HG02610 (cell line): ENCODE data around the gene SLC7A9.

Experiments used
- ATAC-seq: cut with Tn5 transposase; IDR thresholded peaks from one replicate; pipeline ENCODE4 v1.9.1; 2021; ENCODE audit warnings: mild to moderate bottlenecking, moderate library complexity; ENCODE audit not compliant: unreplicated experiment

The SLC7A9 gene

DNA sequence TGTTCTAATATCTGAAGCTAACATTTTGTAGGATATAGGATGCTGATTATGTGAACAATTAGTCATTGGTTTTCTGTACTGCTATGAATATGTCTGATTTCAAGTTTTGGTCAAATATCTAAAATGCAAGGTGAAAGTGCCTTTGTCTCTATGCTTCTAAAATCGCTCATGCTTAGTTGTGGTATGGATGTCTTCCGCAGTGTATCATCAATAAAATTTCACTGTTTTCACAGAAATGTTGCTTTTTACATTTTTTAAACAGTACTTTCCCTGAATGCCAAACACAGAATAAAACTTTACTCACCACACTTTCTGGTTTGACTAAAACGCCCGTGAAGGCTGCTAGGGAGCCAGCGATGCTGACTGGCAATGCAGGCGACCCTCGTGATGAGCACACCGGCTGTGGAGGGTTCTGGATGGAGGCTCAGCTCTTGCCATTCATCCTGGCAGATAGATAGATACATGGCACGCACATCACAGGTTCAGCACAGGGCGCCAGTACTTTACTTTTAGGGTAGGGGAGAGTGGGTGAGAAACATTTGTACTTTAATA, 40.1 kb downstream of the SLC7A9 start:
- no peak for ATAC-seq

DNA sequence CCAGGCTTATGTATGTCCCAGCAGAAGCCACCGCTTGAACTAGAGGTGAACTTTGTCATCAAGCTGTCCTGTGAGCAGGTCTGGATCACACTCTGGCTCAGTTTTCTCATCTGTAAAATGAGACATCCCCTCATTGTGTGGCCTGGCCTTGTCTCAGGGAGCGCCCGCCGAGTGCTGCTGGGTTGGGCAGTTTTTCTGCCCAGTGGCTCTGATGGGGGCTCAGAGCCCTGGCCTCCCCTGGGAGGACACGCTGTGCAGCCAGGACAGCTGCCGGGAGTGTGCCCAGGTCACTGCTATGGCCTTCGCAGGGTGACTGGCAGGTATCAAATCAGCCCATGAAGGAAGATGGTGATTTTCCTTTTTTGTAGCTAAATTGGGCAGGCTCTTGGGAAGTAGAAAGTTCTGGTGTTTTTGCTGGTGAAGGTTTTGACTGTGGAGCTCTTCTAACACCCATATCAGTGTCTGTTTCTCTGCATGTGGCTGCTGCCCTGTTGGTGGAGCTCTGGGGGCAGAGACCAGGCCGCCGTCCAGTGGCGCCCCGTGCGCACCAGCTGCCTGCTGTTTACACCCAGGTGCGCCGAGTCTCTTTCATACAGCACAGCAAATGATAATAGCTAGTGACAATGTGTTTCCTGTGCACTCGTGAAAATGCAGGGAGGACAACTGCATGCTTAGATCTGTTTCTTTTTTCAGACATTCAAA, 40.8 kb downstream of the SLC7A9 start:
- ATAC-seq = no peak

DNA sequence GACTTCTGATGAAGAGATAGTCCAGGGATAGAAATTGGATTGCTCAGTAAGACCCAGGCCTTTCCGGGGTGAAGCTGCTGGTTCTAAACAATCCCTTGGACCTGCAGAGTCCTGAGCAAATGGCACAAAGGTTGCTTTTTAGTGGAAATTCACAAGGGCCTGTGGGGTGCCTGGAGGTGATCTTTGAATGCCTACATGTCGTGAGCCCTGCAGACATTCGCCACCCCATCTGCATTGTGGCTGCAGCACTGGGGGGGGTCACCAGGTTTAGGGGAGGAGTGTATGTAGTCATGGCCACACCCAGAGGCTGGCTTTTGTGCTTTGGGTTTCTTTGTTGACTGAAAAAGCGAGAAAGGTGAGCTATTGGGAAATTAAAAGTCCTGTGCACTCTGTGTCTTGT, 41.4 kb downstream of the SLC7A9 start:
- no peak for ATAC-seq

DNA sequence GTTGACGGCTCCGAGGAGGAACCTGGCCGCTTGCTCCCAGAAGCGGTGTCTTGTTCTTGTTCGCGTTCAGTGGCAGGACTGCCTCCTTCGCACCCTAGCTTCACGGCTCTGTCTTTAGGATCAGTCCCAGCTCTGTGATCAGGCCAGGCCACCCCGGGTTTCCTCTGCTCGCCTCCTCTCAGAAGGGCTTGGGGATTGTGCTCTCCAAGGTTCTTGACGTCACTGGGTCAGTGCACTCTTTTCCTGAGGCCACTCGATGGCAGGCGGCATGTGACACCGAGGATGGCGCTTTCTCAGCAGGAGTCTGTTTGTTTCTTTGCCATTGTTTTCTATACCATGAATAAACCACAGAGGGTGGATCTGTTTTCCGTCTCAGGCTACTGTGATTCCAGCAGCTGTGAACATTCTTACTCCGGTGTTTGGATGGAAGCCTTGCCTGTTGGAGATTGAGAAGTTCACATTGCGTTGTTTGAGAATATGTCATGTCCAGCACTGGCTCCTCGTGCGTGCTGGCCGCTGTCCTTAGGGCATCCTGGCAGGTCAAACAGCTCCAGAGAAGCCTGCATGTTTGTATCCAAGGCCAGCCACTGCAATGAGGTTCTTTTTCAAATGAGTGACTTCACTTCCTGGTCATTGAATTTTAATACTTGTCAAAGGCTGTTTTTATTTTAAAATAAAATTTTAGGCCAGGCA, 44.5 kb downstream of the SLC7A9 start:
- ATAC-seq = no peak

DNA sequence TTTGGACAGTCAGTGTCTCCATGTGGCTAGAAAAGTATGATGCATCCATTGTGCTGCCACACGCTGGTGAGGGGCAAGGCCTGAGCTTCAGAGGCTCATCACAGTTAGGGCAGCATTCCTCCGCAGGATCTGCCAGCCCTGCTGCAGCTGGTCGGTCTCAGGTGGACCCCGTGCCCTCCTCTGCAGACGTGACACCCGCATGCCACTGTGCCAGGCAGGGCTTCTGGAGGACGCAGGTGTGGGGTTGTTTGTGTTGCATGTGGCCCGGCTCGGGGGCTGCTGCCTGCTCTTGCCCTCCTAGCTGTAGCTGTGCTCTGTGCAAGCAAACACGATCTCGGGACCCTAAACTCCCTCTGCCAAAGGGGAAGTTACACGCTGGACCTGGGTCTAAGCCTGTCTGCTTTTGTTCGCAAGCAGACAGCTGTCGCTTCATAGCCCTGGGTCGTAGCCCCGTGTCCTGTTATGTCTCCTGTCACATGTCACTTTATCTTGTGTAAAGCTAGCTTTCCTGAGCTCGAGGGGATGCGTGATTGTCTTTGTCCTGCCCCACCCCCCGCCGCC, 45.3 kb downstream of the SLC7A9 start:
- no peak for ATAC-seq

GRCh38 chr19:32823747-32824102, 45.8 kb downstream of the SLC7A9 start:
- no peak for ATAC-seq

- no peak for ATAC-seq
Measured at GRCh38 chr19:32822916-32823746, 46.4 kb downstream of the SLC7A9 start.

- peak; percentile 67 for ATAC-seq
Measured at GRCh38 chr19:32819419-32820400, 49.9 kb downstream of the SLC7A9 start.

- ATAC-seq = no peak
Measured at GRCh38 chr19:32818536-32818935, 51.0 kb downstream of the SLC7A9 start.

- no peak for ATAC-seq
Measured at GRCh38 chr19:32817569-32818476, 51.7 kb downstream of the SLC7A9 start.

DNA sequence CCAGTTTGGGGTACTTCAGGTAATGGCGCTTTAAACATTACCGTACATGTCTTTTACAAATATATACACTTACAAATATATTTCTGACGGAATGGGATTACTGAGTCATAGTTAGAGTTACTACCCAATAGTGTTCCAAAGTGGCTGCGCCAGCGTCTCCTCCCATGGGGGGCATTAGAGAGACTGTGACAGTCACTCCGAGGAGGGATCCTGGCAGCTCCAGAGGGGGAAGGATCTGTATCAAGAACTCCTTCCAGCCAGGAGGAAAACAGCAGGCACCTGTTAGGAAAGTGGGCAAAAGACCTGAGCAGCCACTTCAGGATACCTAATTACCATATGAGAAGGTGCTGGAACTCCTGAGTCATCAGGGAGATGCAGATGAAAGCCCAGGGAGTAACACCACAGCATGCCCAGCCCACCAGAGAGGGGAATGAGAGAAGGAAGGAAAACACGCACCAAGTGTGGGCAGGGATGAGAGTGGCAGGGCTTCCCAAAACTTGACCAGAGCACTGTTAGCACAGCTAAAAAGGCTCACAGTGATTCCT, 52.9 kb downstream of the SLC7A9 start:
- ATAC-seq = no peak

GRCh38 chr19:32814624-32815023, 54.9 kb downstream of the SLC7A9 start:
- no peak for ATAC-seq

DNA sequence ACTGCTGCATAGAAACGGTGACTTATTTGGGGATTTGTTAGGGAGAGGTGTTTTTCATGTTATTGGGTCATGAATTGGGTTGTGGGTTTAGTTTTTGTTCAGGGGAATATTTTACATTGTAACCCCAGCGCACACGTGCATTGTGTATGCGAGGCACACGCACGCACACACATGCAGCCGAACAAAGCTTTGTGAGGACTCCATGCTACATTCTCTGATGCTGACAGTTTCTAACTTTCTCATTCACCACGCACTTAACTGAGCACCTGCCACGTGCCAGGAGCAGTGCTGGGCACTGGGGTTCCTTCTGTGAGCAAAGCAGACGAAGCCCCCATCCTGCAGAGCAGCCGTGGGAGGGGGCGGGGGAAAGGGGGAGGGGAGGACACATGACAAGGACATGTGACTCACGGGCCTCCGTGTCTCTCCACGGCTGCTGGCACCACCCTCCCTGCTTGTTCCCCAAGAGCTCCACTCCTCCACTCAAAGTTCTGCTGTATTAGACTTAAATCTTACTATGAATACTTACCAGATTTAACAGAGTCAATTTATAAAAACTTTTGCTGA, 55.6 kb downstream of the SLC7A9 start:
- ATAC-seq = no peak

DNA sequence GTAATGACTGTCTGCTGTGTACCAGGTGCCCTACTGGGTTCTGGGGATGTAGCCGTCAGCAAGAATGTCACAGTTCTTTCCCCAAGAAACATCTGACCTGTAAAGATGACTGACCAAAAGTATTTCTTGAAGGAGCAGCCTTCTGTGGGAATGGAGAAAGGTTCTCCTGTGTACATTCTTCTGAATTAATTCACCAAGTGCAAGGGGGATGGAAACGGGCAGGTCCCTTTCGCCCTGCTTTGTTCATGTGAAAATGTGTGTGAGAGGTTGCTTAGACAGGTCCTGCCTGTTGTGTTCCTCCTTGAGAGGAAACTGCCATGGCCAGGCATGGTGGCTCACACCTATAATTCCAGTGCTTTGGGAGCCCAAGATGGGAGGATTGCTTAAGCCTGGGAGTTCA, 57.0 kb downstream of the SLC7A9 start:
- ATAC-seq = no peak

DNA sequence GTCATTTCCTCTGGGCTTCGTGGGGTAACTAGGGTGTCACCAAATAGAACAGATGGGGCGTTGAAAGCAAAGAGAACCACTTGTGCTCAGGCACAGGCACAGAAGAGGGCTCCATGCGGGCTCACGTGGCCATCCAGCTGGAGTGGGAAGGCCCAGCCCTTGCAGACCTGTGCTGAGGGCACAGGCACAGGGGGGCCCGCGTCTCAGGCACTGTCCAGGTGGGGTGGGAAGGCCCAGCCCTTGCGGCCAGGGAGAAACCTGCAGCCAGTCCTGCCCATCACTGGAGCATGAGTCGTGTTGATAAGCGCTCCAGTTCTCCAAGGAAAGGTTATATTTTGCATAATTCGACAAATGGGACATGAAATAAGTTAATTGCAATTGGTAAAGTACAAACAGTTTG, 57.5 kb downstream of the SLC7A9 start:
- ATAC-seq = no peak

GRCh38 chr19:32811151-32811550, 58.4 kb downstream of the SLC7A9 start:
- no peak for ATAC-seq

- ATAC-seq = no peak
Measured at GRCh38 chr19:32810452-32810851, 59.1 kb downstream of the SLC7A9 start.

DNA sequence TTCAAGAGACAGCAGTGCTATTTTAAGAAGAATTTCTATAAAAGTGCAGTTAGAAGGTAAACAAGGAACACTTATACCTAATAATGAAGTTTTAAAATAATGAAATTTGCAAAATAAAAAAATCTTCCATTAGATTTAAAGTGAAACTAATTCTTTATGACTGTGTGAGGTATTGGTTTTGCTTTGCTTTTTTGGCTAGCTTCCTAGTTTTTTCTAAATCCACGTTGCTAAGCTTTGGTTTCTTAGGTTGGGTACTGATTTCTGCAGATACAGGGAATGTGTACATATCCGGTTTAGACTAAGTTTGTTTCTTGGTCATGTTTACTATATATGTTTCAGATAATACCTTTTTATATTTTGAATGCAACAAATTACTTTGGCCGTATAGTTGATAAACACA, 59.8 kb downstream of the SLC7A9 start:
- no peak for ATAC-seq
